ENCODE measurements around the gene PCP4. TPM values are rescaled to one million over a fixed set of nuclear protein-coding genes. Genes with fewer than 3 reads are reported as not detected.
"Not testable (repeated sequence)": the region's sequence is repeated elsewhere in the genome, so short reads cannot be mapped to it uniquely, and the experiment has no call there.

The PCP4 gene
- total RNA-seq, 1 experiment from 2014 or later = not detected

- peak; percentile 86 for DNase-seq (ENCODE audit: low spot score)
These were observed 4.1 kb upstream of the PCP4 start for GRCh38 chr21:39863111-39863510.

DNA sequence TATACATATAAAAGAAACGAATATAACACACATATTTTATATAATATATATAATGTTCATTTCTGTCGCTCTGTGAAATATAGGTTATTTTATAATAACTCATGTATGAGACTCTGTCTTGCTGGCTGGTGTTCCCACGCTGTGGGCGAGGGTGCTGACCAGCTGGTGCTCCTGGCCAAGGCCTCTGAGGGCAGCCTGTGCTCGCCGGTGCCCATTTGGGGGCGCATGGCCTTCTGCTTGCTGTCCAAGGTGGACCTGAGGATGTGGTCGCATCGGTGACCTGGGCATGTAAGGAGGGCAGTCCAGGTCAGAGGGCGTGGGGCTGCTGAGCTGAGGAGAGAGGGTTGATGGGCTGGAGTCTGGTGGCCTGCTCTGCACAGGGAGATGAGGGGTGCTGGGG is 1.1 kb upstream of the PCP4 start:
- no peak for DNase-seq (ENCODE audit: low spot score)

DNA sequence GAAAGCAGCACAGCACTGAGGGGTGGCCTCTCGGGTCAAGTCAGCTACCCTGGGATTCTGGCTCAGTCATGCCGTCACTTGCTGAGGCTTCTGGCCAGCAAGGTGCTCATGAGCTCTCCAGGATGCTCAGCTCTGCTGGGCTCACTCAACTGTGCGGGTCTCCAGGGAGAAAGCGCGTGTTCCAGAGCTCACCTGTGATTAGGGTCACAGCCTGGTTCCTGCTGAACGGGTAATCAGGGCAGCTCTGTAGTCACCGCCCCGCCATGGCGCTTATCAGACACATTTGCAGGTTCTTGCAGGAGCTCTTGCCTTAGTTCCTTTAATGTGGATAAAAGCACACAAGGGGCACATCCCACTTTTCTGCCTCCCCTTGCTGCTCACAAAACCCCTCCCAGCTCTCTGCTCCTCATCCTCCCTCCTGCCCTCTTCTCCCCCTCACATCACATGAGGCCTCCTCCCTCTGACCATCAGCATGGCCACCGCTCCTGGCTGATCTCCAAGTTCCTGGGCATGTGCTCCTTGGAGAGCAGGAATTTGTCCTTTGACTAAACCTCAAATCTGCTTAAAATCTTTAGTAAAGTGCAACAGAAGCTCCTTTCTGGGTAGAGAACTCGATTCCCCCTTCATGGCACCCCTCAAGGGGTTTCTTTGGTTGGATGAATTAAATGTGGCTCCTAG is 2.0 kb downstream of the PCP4 start:
- no peak for DNase-seq (ENCODE audit: low spot score)

GRCh38 chr21:39873687-39874086 is 6.4 kb downstream of the PCP4 start:
- DNase-seq (ENCODE audit: low spot score) = no peak

DNA sequence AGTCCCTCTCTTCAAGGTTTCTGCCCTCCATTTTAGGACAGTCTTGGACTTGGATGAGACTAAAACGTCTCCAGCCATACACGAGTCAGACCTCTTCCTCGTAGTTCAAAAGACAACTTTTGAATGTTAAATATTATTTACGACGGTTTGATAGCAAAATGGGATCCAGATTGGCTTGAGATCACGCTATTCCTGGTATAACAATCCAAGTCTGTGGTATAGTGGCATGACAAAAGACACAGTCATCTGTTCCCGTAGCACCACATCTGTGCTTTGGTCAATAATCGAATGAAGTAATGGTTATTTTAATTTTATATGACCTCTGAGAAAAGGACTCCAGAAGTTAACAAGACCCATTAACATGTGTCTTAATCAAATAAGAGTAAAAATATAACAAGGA is 7.0 kb downstream of the PCP4 start:
- no peak for DNase-seq (ENCODE audit: low spot score)

- DNase-seq (ENCODE audit: low spot score) = no peak
These were observed 7.5 kb downstream of the PCP4 start for GRCh38 chr21:39874759-39875158.

GRCh38 chr21:39881661-39882060 is 14.4 kb downstream of the PCP4 start:
- no peak for DNase-seq (ENCODE audit: low spot score)

GRCh38 chr21:39882151-39882838 is 15.1 kb downstream of the PCP4 start:
- no peak for DNase-seq (ENCODE audit: low spot score)

GRCh38 chr21:39882839-39883195 is 15.6 kb downstream of the PCP4 start:
- no peak for DNase-seq (ENCODE audit: low spot score)

DNA sequence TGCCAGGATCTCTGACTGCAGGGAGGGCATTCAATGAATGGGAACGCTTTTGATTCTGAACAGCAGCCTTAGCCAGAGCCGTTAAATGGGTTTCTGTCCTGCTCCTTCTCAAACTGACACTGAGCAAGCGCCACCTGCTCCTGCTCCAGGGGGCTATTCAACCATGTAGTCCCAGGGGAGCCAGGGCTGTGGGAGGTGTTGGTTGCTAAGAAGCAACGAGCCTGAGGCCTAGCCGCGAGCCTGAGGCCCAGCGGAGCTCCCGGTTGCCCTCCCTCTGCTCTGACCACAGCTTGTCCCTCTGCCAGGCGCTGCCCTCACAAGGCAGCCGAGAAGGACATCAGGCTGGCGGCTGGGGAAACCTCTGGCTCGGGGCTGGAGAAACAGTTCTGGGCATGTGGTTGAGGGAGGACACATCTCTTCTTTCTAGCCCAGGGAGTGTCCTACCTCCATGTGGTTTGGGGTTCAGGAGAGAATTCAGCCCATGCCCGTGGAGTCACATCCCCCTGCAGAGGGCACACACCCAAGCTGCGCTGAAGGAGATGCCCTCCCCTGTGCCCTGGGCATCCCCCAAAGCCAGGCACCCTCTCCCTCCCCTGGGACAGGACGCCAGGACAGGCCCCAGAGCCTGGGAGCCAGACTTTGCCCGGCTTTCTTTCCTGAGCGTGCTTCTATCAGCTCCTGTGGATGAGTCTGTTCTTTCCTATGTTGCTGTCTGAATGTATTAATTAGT is 18.0 kb downstream of the PCP4 start:
- DNase-seq (ENCODE audit: low spot score) = no peak

GRCh38 chr21:39888848-39889247 is 21.6 kb downstream of the PCP4 start:
- no peak for DNase-seq (ENCODE audit: low spot score)

DNA sequence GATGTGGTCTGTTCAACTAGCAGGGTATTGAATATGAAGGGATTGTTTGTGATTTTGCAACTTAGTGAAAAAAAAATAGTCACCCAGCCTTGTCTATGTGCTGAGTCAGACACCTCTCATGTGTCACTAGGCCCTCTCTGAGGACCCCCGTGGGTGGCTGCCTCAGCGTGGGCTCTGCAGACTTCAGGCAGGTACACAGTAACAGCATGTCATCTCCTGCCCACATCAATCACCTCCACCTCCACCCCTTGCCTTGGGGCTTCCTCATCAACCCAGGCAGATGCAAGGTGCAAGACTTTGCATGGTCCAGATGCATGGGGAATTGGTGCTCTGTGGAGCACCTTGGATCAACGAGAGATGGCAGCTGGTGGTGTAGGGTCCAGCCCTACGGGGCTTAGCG is 23.9 kb downstream of the PCP4 start:
- no peak for DNase-seq (ENCODE audit: low spot score)

- not testable (repeated sequence) for DNase-seq (ENCODE audit: low spot score)
These were observed 24.6 kb downstream of the PCP4 start for GRCh38 chr21:39891863-39892262.

GRCh38 chr21:39900491-39900890 is 33.3 kb downstream of the PCP4 start:
- DNase-seq (ENCODE audit: low spot score) = no peak

GRCh38 chr21:39900911-39901310 is 33.7 kb downstream of the PCP4 start:
- no peak for DNase-seq (ENCODE audit: low spot score)

GRCh38 chr21:39902986-39903385 is 35.7 kb downstream of the PCP4 start:
- DNase-seq (ENCODE audit: low spot score) = no peak

GRCh38 chr21:39904457-39904856 is 37.2 kb downstream of the PCP4 start:
- no peak for DNase-seq (ENCODE audit: low spot score)

DNA sequence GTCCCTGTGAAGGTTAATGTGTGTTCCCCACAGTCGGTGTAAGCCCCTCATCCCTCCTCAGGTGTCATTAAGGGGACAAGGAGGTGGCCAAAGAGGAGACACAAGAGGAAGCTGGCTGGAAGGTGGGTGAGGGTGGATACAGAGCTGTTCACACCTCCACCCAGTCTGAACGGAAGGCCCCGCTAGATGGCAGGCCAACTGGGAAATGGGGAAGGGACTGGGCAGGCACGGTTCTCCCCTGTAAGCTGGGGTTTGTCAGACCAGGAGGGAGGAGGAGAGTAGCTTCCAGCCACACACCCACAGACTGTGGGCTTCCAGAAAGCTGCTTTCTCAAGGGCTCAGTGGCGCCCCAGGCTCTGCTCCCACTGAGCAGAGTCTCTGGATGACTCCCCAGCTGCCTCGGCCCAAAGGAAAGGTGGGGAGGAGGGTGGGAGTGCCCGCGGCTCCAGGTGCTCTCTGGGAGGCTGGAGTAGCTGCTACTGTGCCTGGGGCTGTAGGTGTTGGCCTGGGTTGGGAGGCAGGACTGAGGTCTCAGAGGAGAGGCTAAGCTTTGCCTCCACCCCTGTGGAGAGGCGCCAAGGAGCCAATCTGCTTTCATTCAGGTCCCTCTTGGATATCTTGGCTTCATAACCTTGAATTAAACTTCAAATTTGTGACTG is 41.2 kb downstream of the PCP4 start:
- DNase-seq (ENCODE audit: low spot score) = no peak

DNA sequence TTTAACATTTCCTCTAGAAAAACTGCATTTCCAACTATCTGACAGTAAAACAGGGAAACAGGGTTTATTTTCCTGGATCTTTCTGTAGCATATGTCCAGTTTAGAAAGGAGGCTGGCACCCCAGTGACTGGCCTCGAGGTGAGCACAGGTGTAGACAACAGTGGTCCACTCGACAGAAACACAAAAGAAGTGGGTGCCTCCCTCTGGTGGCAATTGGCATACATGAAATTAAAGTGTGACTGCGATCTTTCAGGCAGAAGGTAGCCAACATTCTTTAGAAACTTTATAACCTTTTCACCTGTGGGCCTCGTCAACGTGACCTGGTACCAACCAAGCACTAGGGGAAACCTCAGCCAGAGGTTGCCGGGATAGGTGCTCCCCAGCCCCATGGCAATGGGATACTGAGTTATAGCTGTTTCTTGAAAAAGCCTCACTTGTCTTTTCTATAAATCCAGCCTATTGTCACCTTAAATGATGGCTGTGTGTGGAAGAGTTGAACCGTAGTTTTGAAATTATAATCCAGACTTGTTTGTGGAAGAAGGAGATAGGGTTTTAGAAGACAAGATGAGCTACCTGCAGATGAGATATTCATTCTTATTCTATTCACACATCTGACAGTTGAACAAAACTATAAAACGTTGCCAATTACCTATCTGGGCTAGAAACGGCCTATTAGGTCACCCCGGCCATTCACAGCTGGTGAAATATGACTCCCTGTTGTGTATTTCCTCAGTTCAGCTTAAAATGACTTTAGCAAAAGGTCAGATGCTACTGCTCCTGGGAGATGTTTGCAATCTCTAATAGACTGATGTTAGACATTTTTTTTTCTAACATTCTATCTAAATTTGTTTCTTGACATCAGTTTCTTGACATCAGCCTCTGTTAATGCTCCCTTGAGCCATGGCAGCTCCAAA is 44.3 kb downstream of the PCP4 start:
- peak; percentile 18 for DNase-seq (ENCODE audit: low spot score)

GRCh38 chr21:39913706-39914305 is 46.6 kb downstream of the PCP4 start:
- DNase-seq (ENCODE audit: low spot score) = no peak

- DNase-seq (ENCODE audit: low spot score) = peak; percentile 42
These were observed 48.6 kb downstream of the PCP4 start for GRCh38 chr21:39915881-39916280.
